ENCODE measurements around the gene PLSCR4.

The PLSCR4 gene

GRCh38 chr3:146180376-146180775 lies 70.5 kb downstream of the PLSCR4 start:
- no peak overlapping the region for H3K9ac ChIP-seq (ENCODE audit: low read length)
- H3K4me1 ChIP-seq (ENCODE audit: control insufficient read depth, insufficient read depth, low read length) = no peaks in the 10 kb centered on the region
- H3K4me3 ChIP-seq (ENCODE audit: low read length) = no peak overlapping the region
- no peaks in the 10 kb centered on the region for H3K9me3 ChIP-seq (ENCODE audit: control insufficient read depth, low read length)
- H3K36me3 ChIP-seq (ENCODE audit: control insufficient read depth, insufficient read depth, low read length) = no peaks in the 10 kb centered on the region
- H3K27me3 ChIP-seq (ENCODE audit: control insufficient read depth, insufficient read depth, low read length) = no peaks in the 10 kb centered on the region

DNA sequence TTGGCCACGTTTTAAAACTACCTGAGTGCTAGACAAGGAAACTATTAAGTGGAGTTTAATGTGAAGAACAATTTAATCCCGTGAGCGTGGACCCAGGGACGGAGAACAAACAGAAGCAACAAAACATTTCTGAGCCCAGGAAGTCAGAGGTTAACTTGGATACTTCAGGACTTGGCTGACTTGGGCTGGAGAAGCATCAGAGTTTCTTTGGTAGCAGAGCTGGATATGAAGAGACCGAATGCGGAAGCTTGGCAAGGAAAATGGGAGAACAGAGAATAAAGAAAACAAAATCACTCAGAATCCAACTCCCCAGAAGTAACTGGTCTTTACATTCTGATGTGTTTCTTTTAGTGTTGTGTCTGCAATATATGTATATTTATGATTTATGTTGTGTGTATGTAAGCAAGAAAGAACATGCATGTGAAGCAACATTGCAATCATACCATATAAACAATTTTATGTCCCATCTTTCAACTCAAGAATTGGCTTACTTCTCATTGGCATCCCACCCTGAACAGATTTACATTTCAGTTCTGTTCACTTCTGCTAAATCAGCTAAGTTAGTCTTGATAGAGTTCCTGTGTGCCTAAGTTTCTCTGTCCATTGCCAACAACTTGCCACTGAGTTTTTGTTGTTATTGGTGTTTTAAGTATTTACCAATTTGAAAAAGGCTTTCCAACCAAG lies 72.8 kb downstream of the PLSCR4 start:
- no peaks in the 10 kb centered on the region for H3K36me3 ChIP-seq (ENCODE audit: control insufficient read depth, insufficient read depth, low read length)
- H3K27me3 ChIP-seq (ENCODE audit: control insufficient read depth, insufficient read depth, low read length) = no peaks in the 10 kb centered on the region
- no peak overlapping the region for H3K4me3 ChIP-seq (ENCODE audit: low read length)
- H3K9me3 ChIP-seq (ENCODE audit: control insufficient read depth, low read length) = no peaks in the 10 kb centered on the region
- H3K9ac ChIP-seq (ENCODE audit: low read length) = no peak overlapping the region
- H3K4me1 ChIP-seq (ENCODE audit: control insufficient read depth, insufficient read depth, low read length) = no peaks in the 10 kb centered on the region

DNA sequence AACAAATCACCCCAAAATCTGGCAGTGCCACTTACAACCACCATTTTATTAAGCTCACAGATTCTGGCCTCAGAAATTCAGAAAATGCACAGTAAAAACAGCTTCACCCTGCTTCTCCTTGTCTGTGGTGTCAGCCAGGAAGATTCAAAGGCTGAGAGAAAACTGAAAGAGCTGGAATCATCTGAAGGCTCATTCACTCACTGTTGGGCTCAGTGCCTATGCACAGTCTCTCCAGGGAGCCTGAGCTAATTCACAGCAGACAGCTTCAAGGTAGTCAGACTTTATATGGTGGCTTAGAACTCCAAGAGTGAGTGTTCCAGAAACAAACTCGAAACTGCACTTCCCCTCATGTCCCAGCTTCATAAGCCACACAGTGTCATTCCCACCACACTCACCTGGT lies 73.4 kb downstream of the PLSCR4 start:
- Histone ChIP-seq H3K27me3 (ENCODE audit: control insufficient read depth, insufficient read depth, low read length) (no peaks in the 10 kb centered on the region), H3K36me3 (ENCODE audit: control insufficient read depth, insufficient read depth, low read length) (no peaks in the 10 kb centered on the region), H3K4me1 (ENCODE audit: control insufficient read depth, insufficient read depth, low read length) (no peaks in the 10 kb centered on the region), H3K9me3 (ENCODE audit: control insufficient read depth, low read length) (no peaks in the 10 kb centered on the region), H3K4me3 (ENCODE audit: low read length) (no peak overlapping the region), H3K9ac (ENCODE audit: low read length) (no peak overlapping the region)

- H3K36me3 ChIP-seq (ENCODE audit: control insufficient read depth, insufficient read depth, low read length) = no peaks in the 10 kb centered on the region
- no peaks in the 10 kb centered on the region for H3K9me3 ChIP-seq (ENCODE audit: control insufficient read depth, low read length)
- H3K9ac ChIP-seq (ENCODE audit: low read length) = no peak overlapping the region
- H3K4me3 ChIP-seq (ENCODE audit: low read length) = no peak overlapping the region
- H3K4me1 ChIP-seq (ENCODE audit: control insufficient read depth, insufficient read depth, low read length) = no peaks in the 10 kb centered on the region
- H3K27me3 ChIP-seq (ENCODE audit: control insufficient read depth, insufficient read depth, low read length) = no peaks in the 10 kb centered on the region
Observed at GRCh38 chr3:146177072-146177471, 73.8 kb downstream of the PLSCR4 start.

GRCh38 chr3:146172586-146172985 lies 78.3 kb downstream of the PLSCR4 start:
- no peaks in the 10 kb centered on the region for H3K27me3 ChIP-seq (ENCODE audit: control insufficient read depth, insufficient read depth, low read length)
- no peaks in the 10 kb centered on the region for H3K4me1 ChIP-seq (ENCODE audit: control insufficient read depth, insufficient read depth, low read length)
- H3K9me3 ChIP-seq (ENCODE audit: control insufficient read depth, low read length) = no peaks in the 10 kb centered on the region
- H3K36me3 ChIP-seq (ENCODE audit: control insufficient read depth, insufficient read depth, low read length) = no peaks in the 10 kb centered on the region
- H3K4me3 ChIP-seq (ENCODE audit: low read length) = no peak overlapping the region
- H3K9ac ChIP-seq (ENCODE audit: low read length) = no peak overlapping the region

GRCh38 chr3:146170591-146170990 lies 80.3 kb downstream of the PLSCR4 start:
- no peak overlapping the region for H3K9ac ChIP-seq (ENCODE audit: low read length)
- no peaks in the 10 kb centered on the region for H3K9me3 ChIP-seq (ENCODE audit: control insufficient read depth, low read length)
- no peaks in the 10 kb centered on the region for H3K36me3 ChIP-seq (ENCODE audit: control insufficient read depth, insufficient read depth, low read length)
- H3K4me3 ChIP-seq (ENCODE audit: low read length) = no peak overlapping the region
- peaks cover 9% of the 10 kb centered on the region for H3K4me1 ChIP-seq (ENCODE audit: control insufficient read depth, insufficient read depth, low read length)
- no peaks in the 10 kb centered on the region for H3K27me3 ChIP-seq (ENCODE audit: control insufficient read depth, insufficient read depth, low read length)

GRCh38 chr3:146169891-146170290 lies 81.0 kb downstream of the PLSCR4 start:
- Histone ChIP-seq H3K4me1 (ENCODE audit: control insufficient read depth, insufficient read depth, low read length) (peaks cover 16% of the 10 kb centered on the region), H3K27me3 (ENCODE audit: control insufficient read depth, insufficient read depth, low read length) (no peaks in the 10 kb centered on the region), H3K9ac (ENCODE audit: low read length) (no peak overlapping the region), H3K9me3 (ENCODE audit: control insufficient read depth, low read length) (no peaks in the 10 kb centered on the region), H3K36me3 (ENCODE audit: control insufficient read depth, insufficient read depth, low read length) (no peaks in the 10 kb centered on the region), H3K4me3 (ENCODE audit: low read length) (no peak overlapping the region)

DNA sequence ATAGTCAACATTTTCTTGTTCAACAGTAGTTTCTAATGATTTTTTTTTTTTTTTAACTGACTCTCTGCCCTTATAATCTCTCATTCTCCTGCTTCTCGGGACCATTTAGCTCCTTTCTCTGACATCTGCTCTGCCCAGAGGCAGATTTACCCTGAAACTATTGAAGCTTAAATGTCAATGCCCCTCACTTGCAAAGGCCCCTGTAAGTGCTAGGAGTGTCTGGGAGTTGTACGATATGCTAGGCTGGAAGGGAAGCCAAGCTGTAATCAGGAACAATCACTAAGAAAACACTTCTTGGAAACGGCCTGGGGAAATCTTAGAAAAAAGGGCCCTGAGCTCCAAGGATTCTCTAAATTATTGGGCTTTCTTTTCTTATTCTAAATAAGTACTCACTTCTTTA lies 84.1 kb downstream of the PLSCR4 start:
- no peak overlapping the region for H3K4me3 ChIP-seq (ENCODE audit: low read length)
- peaks cover 18% of the 10 kb centered on the region for H3K4me1 ChIP-seq (ENCODE audit: control insufficient read depth, insufficient read depth, low read length)
- peaks cover 3% of the 10 kb centered on the region for H3K27me3 ChIP-seq (ENCODE audit: control insufficient read depth, insufficient read depth, low read length)
- H3K9me3 ChIP-seq (ENCODE audit: control insufficient read depth, low read length) = no peaks in the 10 kb centered on the region
- H3K9ac ChIP-seq (ENCODE audit: low read length) = no peak overlapping the region
- H3K36me3 ChIP-seq (ENCODE audit: control insufficient read depth, insufficient read depth, low read length) = no peaks in the 10 kb centered on the region

DNA sequence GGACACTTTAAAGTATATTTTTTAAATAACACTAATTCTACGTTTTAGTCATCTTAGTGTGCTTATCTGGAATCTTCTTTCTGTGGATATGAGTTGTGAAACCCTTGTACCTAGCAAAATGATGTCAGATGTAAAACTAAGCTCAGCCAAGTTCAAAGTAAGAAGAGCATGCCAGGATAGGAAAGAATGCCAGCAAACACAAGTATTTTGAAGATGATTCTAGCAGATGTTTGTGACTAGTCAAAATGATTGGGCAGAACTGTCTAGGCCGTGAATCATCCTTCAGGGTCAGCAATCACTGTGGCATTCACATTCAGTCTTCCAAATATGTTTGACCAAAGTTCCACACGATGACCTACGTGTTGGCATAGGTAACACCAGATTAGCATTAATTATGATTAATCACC lies 84.5 kb downstream of the PLSCR4 start:
- H3K4me1 ChIP-seq (ENCODE audit: control insufficient read depth, insufficient read depth, low read length) = peaks cover 18% of the 10 kb centered on the region

DNA sequence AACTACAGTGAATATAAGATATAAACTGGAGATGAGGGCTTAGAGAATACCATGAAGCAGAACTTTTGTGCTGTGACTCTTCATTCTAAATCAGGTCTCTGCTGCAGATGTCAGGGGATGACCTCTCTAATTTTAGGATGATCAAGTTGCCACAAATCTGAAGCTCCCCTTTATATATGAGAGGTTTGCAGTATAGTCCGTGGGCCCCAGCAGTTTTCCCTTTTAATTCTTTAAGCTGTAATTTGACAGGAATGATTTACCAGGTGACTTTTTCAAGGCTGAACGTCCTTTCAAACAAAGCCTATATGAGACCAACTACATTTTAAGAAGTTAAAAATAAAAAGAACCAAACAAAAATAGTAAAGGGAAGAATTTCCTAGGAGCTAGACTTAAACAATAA lies 85.0 kb downstream of the PLSCR4 start:
- no peaks in the 10 kb centered on the region for H3K9me3 ChIP-seq (ENCODE audit: control insufficient read depth, low read length)
- no peaks in the 10 kb centered on the region for H3K36me3 ChIP-seq (ENCODE audit: control insufficient read depth, insufficient read depth, low read length)
- no peak overlapping the region for H3K9ac ChIP-seq (ENCODE audit: low read length)
- no peak overlapping the region for H3K4me3 ChIP-seq (ENCODE audit: low read length)
- H3K27me3 ChIP-seq (ENCODE audit: control insufficient read depth, insufficient read depth, low read length) = peaks cover 4% of the 10 kb centered on the region
- H3K4me1 ChIP-seq (ENCODE audit: control insufficient read depth, insufficient read depth, low read length) = peaks cover 18% of the 10 kb centered on the region

More for the DNA sequence above, 84.5 kb downstream of the PLSCR4 start:
- Histone ChIP-seq H3K4me3 (ENCODE audit: low read length) (no peak overlapping the region), H3K9ac (ENCODE audit: low read length) (no peak overlapping the region), H3K9me3 (ENCODE audit: control insufficient read depth, low read length) (no peaks in the 10 kb centered on the region), H3K36me3 (ENCODE audit: control insufficient read depth, insufficient read depth, low read length) (no peaks in the 10 kb centered on the region), H3K27me3 (ENCODE audit: control insufficient read depth, insufficient read depth, low read length) (peaks cover 4% of the 10 kb centered on the region)

DNA sequence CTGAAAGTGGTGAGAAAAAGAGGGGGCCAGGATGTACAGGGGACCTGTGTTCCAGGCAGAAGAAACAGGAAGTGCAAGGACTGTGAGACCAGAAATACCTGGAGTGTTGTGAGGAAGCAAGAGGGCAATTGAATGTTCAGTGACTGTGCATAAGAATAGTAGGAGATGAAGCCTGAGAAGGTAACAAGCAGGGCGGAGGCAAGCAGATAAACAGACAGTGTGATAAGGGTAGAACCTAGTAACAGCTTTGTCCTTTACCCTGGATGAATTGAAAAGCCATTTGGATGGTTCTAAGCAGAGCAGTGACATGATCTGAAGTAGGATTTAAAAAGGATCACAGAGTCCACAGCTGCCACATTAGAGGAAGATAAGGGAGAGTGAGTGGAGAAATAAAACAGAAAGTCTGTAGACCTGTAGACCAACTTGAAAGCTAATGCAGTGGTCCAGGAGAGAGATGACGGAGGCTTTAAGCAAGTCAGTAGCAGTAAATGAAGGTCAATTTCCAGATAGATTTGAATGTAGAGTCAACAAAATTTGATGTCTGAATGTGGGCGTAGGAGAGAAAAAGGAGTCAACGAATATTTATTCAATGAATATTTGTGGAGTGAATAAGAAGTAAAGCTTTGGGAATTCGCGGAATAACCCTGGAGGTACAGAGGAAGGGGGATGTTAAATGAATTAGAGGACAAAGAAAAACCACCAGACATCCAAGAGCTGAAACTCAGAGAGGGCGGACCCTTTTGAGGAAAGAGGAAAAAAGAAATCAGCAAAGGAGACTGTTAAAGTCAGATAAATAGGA lies 85.7 kb downstream of the PLSCR4 start:
- Histone ChIP-seq H3K36me3 (ENCODE audit: control insufficient read depth, insufficient read depth, low read length) (no peaks in the 10 kb centered on the region), H3K9me3 (ENCODE audit: control insufficient read depth, low read length) (no peaks in the 10 kb centered on the region), H3K4me3 (ENCODE audit: low read length) (no peak overlapping the region), H3K27me3 (ENCODE audit: control insufficient read depth, insufficient read depth, low read length) (peaks cover 11% of the 10 kb centered on the region), H3K9ac (ENCODE audit: low read length) (no peak overlapping the region), H3K4me1 (ENCODE audit: control insufficient read depth, insufficient read depth, low read length) (peaks cover 18% of the 10 kb centered on the region)

- H3K36me3 ChIP-seq (ENCODE audit: control insufficient read depth, insufficient read depth, low read length) = no peaks in the 10 kb centered on the region
- no peak overlapping the region for H3K4me3 ChIP-seq (ENCODE audit: low read length)
- peaks cover 18% of the 10 kb centered on the region for H3K4me1 ChIP-seq (ENCODE audit: control insufficient read depth, insufficient read depth, low read length)
- peaks cover 11% of the 10 kb centered on the region for H3K27me3 ChIP-seq (ENCODE audit: control insufficient read depth, insufficient read depth, low read length)
- H3K9ac ChIP-seq (ENCODE audit: low read length) = no peak overlapping the region
- no peaks in the 10 kb centered on the region for H3K9me3 ChIP-seq (ENCODE audit: control insufficient read depth, low read length)
Observed at GRCh38 chr3:146164506-146164905, 86.4 kb downstream of the PLSCR4 start.
